Pancreas (tissue), 10 donors: ENCODE data around the gene NSDHL. TPM values are rescaled to one million over a fixed set of nuclear protein-coding genes. Genes with fewer than 3 reads are reported as not detected.

Experiments
- ATAC-seq, 4 donors: fragments of 200-7000 bp; cut with Tn5 transposase; one replicate each; pipeline versions ENCODE4 v1.8.0 to v1.9.1; 2020; ENCODE audit warnings: mild to moderate bottlenecking in 4 of 4, moderate library complexity in 4 of 4
- DNase-seq, 6 donors: peaks; one replicate each; pipeline ENCODE4 v3.0.0-alpha.2; 2020
- FAIRE-seq: peaks from 2 replicates; lab custom pipeline; 2012; peaks lifted over from hg19 to GRCh38; lab: Jason Lieb, UNC
- H3K27ac ChIP-seq, 4 donors: fragments of 200-600 bp; sonication (generic); 1 replicate in 3 of 4; 2 replicates in 1 of 4; pipeline versions ENCODE4 v1.5.0 to v1.8.0; 2020
- H3K27me3 ChIP-seq, 4 donors: fragments of 200-600 bp; one replicate each; pipeline ENCODE4 v1.8.0; 2021
- H3K36me3 ChIP-seq, 3 donors: fragments of 200-600 bp; sonication (generic) in 1 of 3; one replicate each; pipeline versions ENCODE4 v1.5.0 to v1.8.0; 2020 to 2021
- H3K4me1 ChIP-seq, 3 donors: fragments of 200-600 bp; one replicate each; pipeline ENCODE4 v1.8.0; 2021
- H3K4me3 ChIP-seq, 4 donors: fragments of 200-600 bp; sonication (generic) in 2 of 4; one replicate each; pipeline versions ENCODE4 v1.5.0 to v1.8.0; 2020 to 2021
- H3K9me3 ChIP-seq, 4 donors: fragments of 200-600 bp; one replicate each; pipeline ENCODE4 v1.8.0; 2021
- CTCF ChIP-seq, 4 donors: fragments of 200-600 bp; sonication (generic) in 3 of 4; IDR thresholded peaks; one replicate each; pipeline versions ENCODE4 v1.5.0 to v1.8.0; 2021; ENCODE audit warnings: antibody characterized with exemption in 4 of 4
- WGBS, 2 donors: extraction: QIAGEN DNeasy Blood & Tissue Kit; methylation state at CpG; one replicate each; pipeline ENCODE4 v1.1.7; 2013; 5-methylcytosine and 5-hydroxymethylcytosine counted together
- intact Hi-C, 3 donors: fragments of 100-400 bp; cut with DNase I; formaldehyde crosslinking; loops; one replicate each; pipeline versions ENCODE4 v1.11.1 to v1.14.2; 2022
- polyA plus RNA-seq, 2 donors: library from polyadenylated mRNA; stranded (reverse); fragments of 200-250 nt; gene quantifications; one replicate each; pipeline ENCODE4 v1.2.3, GENCODE V29; 2013
- total RNA-seq, 6 donors: library from RNA; stranded (reverse); fragmentation: NEBNext Ultra II Directional in 4 of 6; extraction: Animal tissue kit (Norgen Biotek cat#: 25700) in 4 of 6; gene quantifications; one replicate each; pipeline versions ENCODE4 v1.2.1 to v1.2.4, GENCODE V29; 2021 to 2023
- donor health status: healthy with polysubstance abuse.
- donor health status: DM: no; HTN: no; CAD: no; lungs with moderate emphysema.
- donor health status: DM: no; HTN: no; CAD: no.
- donor health status: control.
- donor health status: control.
- donor health status: Bipolar disorder and iron deficiency.
- donor health status: DM: yes; HTN: yes; CAD: no.
- donor health status: DM: no; HTN: no; CAD: no.
- donor health status: DM: no; HTN: no; CAD: no.
- donor health status: DM: yes; HTN: yes; CAD: no.

Gene NSDHL
- total and polyA plus RNA-seq, 8 donors = 4.6 to 8.3 (median 6.4) TPM

GRCh38 chrX:152884171-152884570 lies 53.3 kb downstream of the NSDHL start:
- no peak for FAIRE-seq
- TF ChIP-seq CTCF (IDR thresholded peaks at IDR 0.05) = no peak
- H3K9me3 ChIP-seq = no peaks in the 10 kb centered on the region

GRCh38 chrX:152886716-152887115 lies 55.9 kb downstream of the NSDHL start:
- DNase-seq (no peak), ATAC-seq (no peak), FAIRE-seq (no peak)
- no peak overlapping the region for H3K27ac ChIP-seq
- 46 to 59% methylated on average over 3 of the region's 3 CpGs for WGBS, 2 donors
- H3K36me3 ChIP-seq = no peaks in the 10 kb centered on the region
- no peaks in the 10 kb centered on the region for H3K4me1 ChIP-seq
- H3K27me3 ChIP-seq = peaks cover 0 to 18% (median 3%) of the 10 kb centered on the region in 4 donors
- no peak for TF ChIP-seq CTCF (IDR thresholded peaks at IDR 0.05)
- intact Hi-C loops = no loop called here
- no peak overlapping the region for H3K4me3 ChIP-seq
- H3K9me3 ChIP-seq = no peaks in the 10 kb centered on the region

More at GRCh38 chrX:152884171-152884570, 53.3 kb downstream of the NSDHL start:
- intact Hi-C loops = no loop called here
- Histone ChIP-seq H3K27ac (no peak overlapping the region), H3K4me3 (no peak overlapping the region), H3K27me3 (peaks cover 0 to 10% (median 0%) of the 10 kb centered on the region in 4 donors), H3K36me3 (no peaks in the 10 kb centered on the region), H3K4me1 (no peaks in the 10 kb centered on the region)
- no peak for ATAC-seq
- no peak for DNase-seq
- 47 to 50% methylated on average over 6 of the region's 6 CpGs for WGBS, 2 donors

- ATAC-seq = no peak
- intact Hi-C loops = no loop called here
- TF ChIP-seq CTCF (IDR thresholded peaks at IDR 0.05) = no peak
- no peak for DNase-seq
- H3K27me3 ChIP-seq = peaks cover 0 to 15% (median 3%) of the 10 kb centered on the region in 4 donors
- WGBS, 2 donors = 62 to 79% methylated on average over 4 of the region's 4 CpGs
- H3K9me3 ChIP-seq = no peaks in the 10 kb centered on the region
- no peak for FAIRE-seq
- no peaks in the 10 kb centered on the region for H3K36me3 ChIP-seq
- H3K27ac ChIP-seq = no peak overlapping the region
- no peaks in the 10 kb centered on the region for H3K4me1 ChIP-seq
- H3K4me3 ChIP-seq = no peak overlapping the region
These were observed 61.6 kb downstream of the NSDHL start for GRCh38 chrX:152892499-152892898.

GRCh38 chrX:152892999-152893891 lies 62.4 kb downstream of the NSDHL start:
- no peak for FAIRE-seq
- no peak for TF ChIP-seq CTCF (IDR thresholded peaks at IDR 0.05)
- no peak for ATAC-seq
- H3K27me3 ChIP-seq = peaks cover 0 to 12% (median 3%) of the 10 kb centered on the region in 4 donors
- intact Hi-C loops = no loop called here
- H3K9me3 ChIP-seq = no peaks in the 10 kb centered on the region
- no peak for DNase-seq
- no peaks in the 10 kb centered on the region for H3K36me3 ChIP-seq
- H3K4me3 ChIP-seq = no peak overlapping the region
- no peaks in the 10 kb centered on the region for H3K4me1 ChIP-seq
- WGBS, 2 donors = 56 to 58% methylated on average over 22 of the region's 22 CpGs
- no peak overlapping the region for H3K27ac ChIP-seq
